Measurements from ENCODE around the gene TSPAN18.
A peak's percentile ranks its signal among the peaks of the same experiment; 100 is the strongest.

Gene TSPAN18

GRCh38 chr11:44777209-44778194 lies 50.7 kb downstream of the TSPAN18 start:
- DNase-seq (ENCODE audit: low read depth in 2 of 2): no peak

DNA sequence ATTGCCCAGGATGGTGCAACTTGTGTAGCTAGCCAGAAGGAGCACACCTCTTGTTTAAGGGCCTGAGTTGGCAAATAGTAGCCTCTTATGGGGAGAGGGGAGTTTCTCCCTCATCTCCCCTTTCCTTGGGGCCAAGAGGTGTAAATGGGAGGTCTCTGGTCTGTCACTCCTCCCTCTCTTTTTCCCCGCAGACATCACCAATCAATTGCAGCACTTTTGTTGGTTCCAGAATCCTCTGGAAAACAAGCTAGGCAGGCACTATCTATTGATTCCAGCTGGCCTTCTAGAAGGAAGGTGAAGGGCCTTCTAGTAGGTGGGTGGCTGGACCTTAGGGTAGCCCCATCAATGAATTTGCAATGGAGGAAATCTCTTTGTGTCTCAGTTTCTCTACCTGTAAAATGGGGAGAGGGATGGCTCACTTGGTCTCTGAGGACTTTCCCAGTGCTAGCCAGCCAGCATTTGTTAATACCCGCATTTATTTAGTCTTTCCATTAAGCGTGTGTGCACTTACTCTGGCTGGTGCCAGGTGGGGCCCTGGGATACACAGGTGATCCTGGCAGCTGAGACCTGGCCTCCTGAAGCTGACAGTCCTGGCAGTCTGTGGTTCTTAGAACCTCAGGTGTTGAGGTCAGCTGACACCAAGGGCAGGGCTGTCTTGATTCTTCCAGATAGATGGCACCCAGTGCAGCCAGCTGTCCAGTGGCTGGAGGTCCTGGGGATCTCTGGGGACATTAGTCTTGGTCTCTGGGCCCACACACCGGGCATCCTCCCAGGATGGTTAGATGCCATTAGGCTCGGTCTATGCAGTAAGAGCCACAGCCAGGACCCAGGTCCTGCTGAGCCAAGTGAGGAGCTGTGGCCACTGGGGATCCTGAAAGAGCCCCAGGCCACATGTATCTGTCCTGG lies 51.7 kb downstream of the TSPAN18 start:
- DNase-seq (ENCODE audit: low read depth in 2 of 2): no peak

- no peak for DNase-seq (ENCODE audit: low read depth in 2 of 2)
Measured at GRCh38 chr11:44779736-44780520, 53.2 kb downstream of the TSPAN18 start.

GRCh38 chr11:44780940-44781631 lies 54.3 kb downstream of the TSPAN18 start:
- no peak for DNase-seq (ENCODE audit: low read depth in 2 of 2)

- DNase-seq (ENCODE audit: low read depth in 2 of 2): no peak
Measured at GRCh38 chr11:44781655-44782054, 54.9 kb downstream of the TSPAN18 start.

DNA sequence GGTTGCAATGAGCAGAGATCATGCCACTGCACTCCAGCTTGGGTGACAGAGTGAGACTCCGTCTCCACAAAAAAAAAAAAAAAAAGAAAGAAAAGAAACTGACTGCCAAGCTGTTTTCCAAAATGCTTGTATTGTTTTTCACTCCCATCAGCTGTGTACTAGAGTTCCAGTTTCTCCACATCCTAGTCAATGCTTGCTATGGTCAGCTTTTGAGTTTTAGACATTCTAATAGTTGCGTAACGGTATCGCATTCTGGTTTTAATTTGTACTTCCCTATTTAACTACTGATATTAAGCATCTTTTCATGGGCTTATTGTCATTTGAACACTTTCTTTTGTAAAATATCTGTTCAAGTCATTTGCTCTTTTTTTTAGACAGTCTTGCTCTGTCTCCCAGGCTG lies 55.7 kb downstream of the TSPAN18 start:
- no peak for DNase-seq (ENCODE audit: low read depth in 2 of 2)

GRCh38 chr11:44784436-44784760 lies 57.6 kb downstream of the TSPAN18 start:
- DNase-seq (ENCODE audit: low read depth in 2 of 2): no peak

DNA sequence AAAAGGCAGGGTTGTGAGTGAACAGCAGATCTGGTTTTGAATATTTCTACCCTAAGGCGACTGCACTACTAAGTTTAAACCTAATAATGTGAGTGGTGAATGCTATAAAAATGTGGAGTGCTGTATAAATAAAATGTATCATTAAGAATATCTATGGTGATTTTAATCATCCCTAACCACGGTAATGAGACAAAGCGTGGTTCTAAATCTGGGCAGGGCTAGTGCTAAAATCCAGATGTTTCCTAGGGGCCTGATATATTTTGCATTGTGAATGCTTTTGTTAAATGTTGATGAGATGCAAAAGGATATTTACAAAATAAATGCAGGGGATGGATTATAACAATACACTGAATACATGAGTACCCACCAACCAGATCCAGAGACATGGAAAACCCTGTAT lies 58.1 kb downstream of the TSPAN18 start:
- DNase-seq (ENCODE audit: low read depth in 2 of 2): no peak

GRCh38 chr11:44785856-44786607 lies 59.3 kb downstream of the TSPAN18 start:
- no peak for DNase-seq (ENCODE audit: low read depth in 2 of 2)

DNA sequence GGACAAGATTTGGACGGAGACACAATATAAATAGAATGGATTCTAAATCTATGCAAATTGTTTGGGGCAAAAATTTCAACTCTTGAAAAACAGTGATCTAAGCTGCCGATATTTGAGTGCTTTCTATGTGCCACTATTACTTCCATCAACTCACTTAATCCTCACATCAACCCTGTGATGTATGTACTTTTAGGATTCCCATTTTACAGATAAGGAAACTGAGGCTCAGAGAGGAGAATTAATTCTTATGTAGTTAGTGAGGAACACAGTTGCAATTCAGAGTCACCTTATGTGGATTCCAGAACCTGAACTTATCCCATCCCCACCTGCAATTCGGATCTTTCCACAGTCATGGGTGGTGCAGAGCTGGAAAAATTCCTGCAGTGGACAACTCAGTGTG lies 60.3 kb downstream of the TSPAN18 start:
- no peak for DNase-seq (ENCODE audit: low read depth in 2 of 2)

DNA sequence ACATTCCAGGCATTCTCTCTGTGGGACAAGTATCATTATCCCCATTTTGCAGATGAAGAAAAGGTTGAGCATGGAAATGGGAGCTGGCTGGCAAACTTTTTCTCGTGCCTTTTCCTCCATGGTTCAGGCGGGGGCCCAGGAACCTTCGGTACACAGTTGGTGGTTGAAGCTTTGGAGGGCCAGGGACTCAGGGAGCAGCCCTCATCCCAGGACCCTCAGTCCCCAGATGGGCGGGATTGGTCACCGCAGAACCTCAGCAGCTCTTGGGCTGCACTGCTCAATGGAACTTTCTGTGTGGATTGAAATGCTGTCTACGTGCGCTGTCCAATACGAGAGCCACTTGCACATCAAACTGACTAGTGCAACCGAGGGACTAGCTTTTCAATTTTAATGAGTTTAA lies 61.2 kb downstream of the TSPAN18 start:
- no peak for DNase-seq (ENCODE audit: low read depth in 2 of 2)

DNA sequence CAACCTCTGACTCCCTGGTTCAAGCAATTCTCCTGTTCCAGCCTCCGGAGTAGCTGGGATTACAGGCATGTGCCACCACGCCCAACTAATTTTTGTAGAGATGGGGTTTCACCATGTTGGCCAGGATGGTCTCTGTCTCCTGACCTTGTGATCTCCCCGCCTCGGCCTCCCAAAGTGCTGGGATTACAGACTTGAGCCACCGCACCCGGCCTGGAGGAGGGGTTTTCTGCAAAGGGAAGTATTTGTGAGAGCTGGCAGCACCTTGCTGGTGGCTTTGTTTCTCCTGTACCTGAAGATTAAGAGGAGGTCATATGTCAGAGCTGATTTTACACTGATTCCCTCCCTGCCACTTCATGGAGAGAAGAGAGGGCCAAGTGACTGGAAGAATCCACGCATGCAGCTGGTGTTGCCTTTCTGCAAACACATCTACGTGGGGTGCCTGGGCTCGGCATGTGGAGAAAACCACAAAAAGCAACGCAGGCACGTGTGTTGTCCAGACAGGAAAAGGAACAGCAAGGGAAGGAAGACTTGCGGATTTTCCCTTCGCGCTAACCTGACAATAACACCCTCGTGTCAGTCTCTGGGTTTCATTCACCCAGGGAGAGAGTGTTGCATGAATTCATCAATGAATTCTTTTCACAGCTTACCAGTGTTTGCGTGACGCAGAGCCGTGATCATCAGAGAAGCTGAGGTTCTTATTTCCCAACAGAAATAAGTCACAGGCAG lies 61.9 kb downstream of the TSPAN18 start:
- peak in 1 of 2 experiments; percentile 35 for DNase-seq (ENCODE audit: low read depth in 2 of 2)

- no peak for DNase-seq (ENCODE audit: low read depth in 2 of 2)
Measured at GRCh38 chr11:44789496-44789895, 62.7 kb downstream of the TSPAN18 start.

DNA sequence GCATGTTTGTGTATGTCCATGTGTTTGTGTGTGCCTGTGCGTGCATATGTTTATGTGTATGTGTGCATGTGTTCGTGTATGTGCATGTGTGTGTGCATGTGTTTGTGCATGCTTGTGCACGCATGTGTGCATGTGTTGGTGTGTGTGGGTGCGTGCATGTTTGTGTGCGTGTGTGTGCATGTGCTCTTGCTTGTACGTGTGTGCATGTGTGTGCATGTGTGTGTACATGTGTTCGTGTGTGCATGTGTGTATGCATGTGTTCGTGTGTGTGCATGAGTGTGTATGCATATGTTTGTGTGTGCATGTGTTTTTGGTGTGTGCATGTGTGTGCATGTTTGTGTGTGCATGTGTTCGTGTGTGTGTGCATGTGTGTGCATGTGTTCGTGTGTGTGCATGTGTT lies 63.4 kb downstream of the TSPAN18 start:
- no peak for DNase-seq (ENCODE audit: low read depth in 2 of 2)

DNA sequence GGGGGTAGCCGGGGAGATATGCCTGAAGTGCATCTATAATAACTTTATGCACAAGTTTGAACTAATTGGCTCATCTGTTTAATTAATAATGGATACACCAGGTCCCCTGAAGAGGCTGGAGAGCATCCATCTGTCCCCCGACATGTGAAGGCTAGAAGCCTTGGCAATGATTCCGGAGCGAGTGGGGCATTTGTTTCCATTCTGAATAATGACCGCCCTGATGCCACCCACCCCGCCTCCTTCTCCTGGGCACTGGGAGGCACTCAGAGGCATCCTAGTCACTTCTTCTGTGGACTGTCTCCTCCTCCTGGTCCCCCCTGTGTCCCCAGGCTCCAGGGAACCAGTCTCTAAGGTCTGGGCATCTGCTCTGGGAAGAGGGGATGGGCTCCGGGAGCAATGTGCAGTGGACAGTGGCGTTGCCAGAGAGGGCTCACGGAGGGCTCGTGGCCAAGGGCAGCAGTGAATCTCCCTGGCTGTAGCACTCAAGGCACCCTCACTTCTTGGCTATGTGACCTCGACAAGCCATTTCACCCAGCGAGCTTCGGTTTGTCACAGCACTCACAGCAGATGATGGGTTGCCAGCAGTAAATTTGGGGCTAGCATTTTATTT lies 64.7 kb downstream of the TSPAN18 start:
- DNase-seq (ENCODE audit: low read depth in 2 of 2): no peak

DNA sequence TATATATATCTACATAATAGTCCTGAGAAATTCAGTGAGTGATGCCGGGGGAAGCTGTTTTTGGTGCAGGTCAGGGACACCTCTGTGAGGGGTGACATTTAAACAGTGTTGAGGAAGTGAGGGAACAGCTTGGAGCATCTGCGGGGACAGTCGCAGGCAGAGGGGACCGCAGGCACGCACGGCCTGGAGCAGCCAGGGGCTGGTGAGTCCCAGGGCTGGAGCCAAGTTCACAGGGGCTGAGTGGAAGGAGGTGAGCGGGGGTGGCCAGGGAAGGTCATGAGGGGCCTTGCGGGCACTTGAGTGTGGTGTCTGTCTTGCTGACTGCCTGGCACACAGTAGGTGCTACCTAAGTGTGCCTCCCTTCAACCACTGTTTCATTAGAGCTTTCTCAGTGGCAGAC lies 65.4 kb downstream of the TSPAN18 start:
- DNase-seq (ENCODE audit: low read depth in 2 of 2): no peak

DNA sequence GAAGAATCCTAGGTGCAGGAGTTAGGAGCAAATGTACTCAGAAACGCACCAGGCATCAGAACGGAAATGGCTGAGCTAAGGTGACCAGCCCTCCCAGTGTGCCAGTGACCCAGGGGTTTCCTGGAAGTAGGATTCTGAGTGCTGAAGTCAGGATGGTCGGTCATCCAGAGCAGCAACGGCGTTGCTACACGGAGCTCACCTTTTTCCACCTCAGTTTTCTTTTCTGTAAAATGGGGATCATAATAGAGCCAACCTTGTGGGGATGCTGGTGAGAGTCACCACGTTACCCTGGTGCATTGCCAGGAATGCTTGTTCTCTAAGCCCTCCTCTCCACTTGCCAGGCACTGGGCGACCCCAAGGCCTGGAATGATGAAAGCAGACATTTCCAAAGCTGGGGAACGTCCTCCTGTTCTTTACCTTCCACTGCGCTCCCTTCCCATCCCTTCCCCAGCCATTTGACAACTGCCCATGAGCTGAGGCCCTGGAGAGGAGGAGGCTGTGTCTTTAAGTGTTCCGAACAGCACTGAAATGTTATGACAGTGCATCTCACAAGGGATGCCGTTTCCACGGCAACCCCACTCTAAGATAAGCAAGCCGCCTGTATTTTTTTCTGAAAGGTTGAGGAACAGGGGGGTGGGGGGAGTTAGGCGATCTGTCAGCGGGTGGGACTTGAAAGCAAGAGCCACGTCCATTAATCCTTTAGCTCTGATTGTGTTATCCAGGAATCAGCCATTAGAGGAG lies 66.8 kb downstream of the TSPAN18 start:
- DNase-seq (ENCODE audit: low read depth in 2 of 2): no peak

- no peak for DNase-seq (ENCODE audit: low read depth in 2 of 2)
Measured at GRCh38 chr11:44795803-44796535, 69.2 kb downstream of the TSPAN18 start.

All from fibroblast of skin of left biceps (primary cell).